ENCODE data around the gene SNAPC3.

The SNAPC3 gene

GRCh38 chr9:15482146-15482545, 59.5 kb downstream of the SNAPC3 start:
- H3K9me3 ChIP-seq (ENCODE audit: control extremely low read depth in 1 of 5, control insufficient read depth in 4 of 5, insufficient read depth in 2 of 5, low read depth in 1 of 5, low read length in 4 of 5), result no peaks in the 10 kb centered on the region
- POLR2A ChIA-PET, result interaction anchor here (0.6 kb wide), 1 partner anchor 21 kb away, joined by 3 read pairs; no protein-coding TSS in a partner anchor
- no peak overlapping the region for H3K4me3 ChIP-seq (ENCODE audit: control insufficient read depth in 1 of 7, extremely low read depth in 1 of 7, insufficient read depth in 4 of 7, low read depth in 2 of 7, low read length in 6 of 7)
- H3K27me3 ChIP-seq (replicated peaks in 2 of 5; ENCODE audit: control insufficient read depth in 4 of 5, insufficient read depth in 5 of 5, low read length in 4 of 5), result no peaks in the 10 kb centered on the region
- peaks cover 11 to 58% (median 40%) of the 10 kb centered on the region in 4 experiments for H3K36me3 ChIP-seq (ENCODE audit: control insufficient read depth in 4 of 4, insufficient read depth in 4 of 4, low read length in 3 of 4)
- peak overlapping the region in 1 of 2 experiments; percentile 8 for H3K27ac ChIP-seq (ENCODE audit: insufficient read depth in 1 of 2, low read depth in 1 of 2, low read length in 2 of 2, poor library complexity in 1 of 2, severe bottlenecking in 2 of 2)
- CTCF ChIA-PET, result interaction anchor here (1.1 to 1.8 kb wide), 3 partner anchors 12 to 24 kb away, joined by 3 to 5 read pairs (median 4); no protein-coding TSS in a partner anchor
- no peak for DNase-seq
- H3K4me1 ChIP-seq (ENCODE audit: control extremely low read depth in 1 of 4, control insufficient read depth in 4 of 4, insufficient read depth in 4 of 4, low read length in 3 of 4), result no peaks in the 10 kb centered on the region
- no CpG with 5 or more reads among the region's 1 CpG for WGBS (ENCODE audit: insufficient coverage)

- Histone ChIP-seq H3K4me3 (ENCODE audit: control insufficient read depth in 1 of 7, extremely low read depth in 1 of 7, insufficient read depth in 4 of 7, low read depth in 2 of 7, low read length in 6 of 7) (no peak overlapping the region), H3K9me3 (ENCODE audit: control extremely low read depth in 1 of 5, control insufficient read depth in 4 of 5, insufficient read depth in 2 of 5, low read depth in 1 of 5, low read length in 4 of 5) (no peaks in the 10 kb centered on the region), H3K36me3 (ENCODE audit: control insufficient read depth in 4 of 4, insufficient read depth in 4 of 4, low read length in 3 of 4) (peaks cover 16 to 62% (median 42%) of the 10 kb centered on the region in 4 experiments), H3K27me3 (replicated peaks in 2 of 5; ENCODE audit: control insufficient read depth in 4 of 5, insufficient read depth in 5 of 5, low read length in 4 of 5) (no peaks in the 10 kb centered on the region), H3K27ac (ENCODE audit: insufficient read depth in 1 of 2, low read depth in 1 of 2, low read length in 2 of 2, poor library complexity in 1 of 2, severe bottlenecking in 2 of 2) (no peak overlapping the region), H3K4me1 (ENCODE audit: control extremely low read depth in 1 of 4, control insufficient read depth in 4 of 4, insufficient read depth in 4 of 4, low read length in 3 of 4) (no peaks in the 10 kb centered on the region)
- 80% methylated on average over 1 of the region's 6 CpGs for WGBS (ENCODE audit: insufficient coverage)
- no peak for DNase-seq
- CTCF ChIA-PET, result interaction anchor here (1.2 to 2.5 kb wide), 3 partner anchors 11 to 15 kb away, joined by 4 to 12 read pairs (median 5); no protein-coding TSS in a partner anchor
- POLR2A ChIA-PET, result interaction anchor here (0.6 kb wide), 1 partner anchor 16 kb away, joined by 4 read pairs; no protein-coding TSS in a partner anchor
Observed at GRCh38 chr9:15484802-15485201, 62.1 kb downstream of the SNAPC3 start.

- WGBS (ENCODE audit: insufficient coverage), result 50% methylated on average over 1 of the region's 2 CpGs
Observed at GRCh38 chr9:15485836-15486666, 63.4 kb downstream of the SNAPC3 start.

GRCh38 chr9:15491950-15492349, 69.3 kb downstream of the SNAPC3 start:
- DNase-seq, result no peak
- Histone ChIP-seq H3K4me3 (ENCODE audit: control insufficient read depth in 1 of 7, extremely low read depth in 1 of 7, insufficient read depth in 4 of 7, low read depth in 2 of 7, low read length in 6 of 7) (no peak overlapping the region), H3K4me1 (ENCODE audit: control extremely low read depth in 1 of 4, control insufficient read depth in 4 of 4, insufficient read depth in 4 of 4, low read length in 3 of 4) (no peaks in the 10 kb centered on the region), H3K9me3 (ENCODE audit: control extremely low read depth in 1 of 5, control insufficient read depth in 4 of 5, insufficient read depth in 2 of 5, low read depth in 1 of 5, low read length in 4 of 5) (peaks cover 0 to 12% (median 0%) of the 10 kb centered on the region in 5 experiments), H3K27ac (ENCODE audit: insufficient read depth in 1 of 2, low read depth in 1 of 2, low read length in 2 of 2, poor library complexity in 1 of 2, severe bottlenecking in 2 of 2) (no peak overlapping the region), H3K36me3 (ENCODE audit: control insufficient read depth in 4 of 4, insufficient read depth in 4 of 4, low read length in 3 of 4) (peaks cover 11 to 46% (median 34%) of the 10 kb centered on the region in 4 experiments), H3K27me3 (replicated peaks in 2 of 5; ENCODE audit: control insufficient read depth in 4 of 5, insufficient read depth in 5 of 5, low read length in 4 of 5) (no peaks in the 10 kb centered on the region)
- ChIA-PET CTCF (interaction anchor here (1.0 kb wide), 1 partner anchor 9 kb away, joined by 3 read pairs; no protein-coding TSS in a partner anchor), POLR2A (no interaction called here)
- no CpG with 5 or more reads among the region's 1 CpG for WGBS (ENCODE audit: insufficient coverage)

More at GRCh38 chr9:15485836-15486666, 63.4 kb downstream of the SNAPC3 start:
- CTCF ChIA-PET, result no interaction called here
- Histone ChIP-seq H3K9me3 (ENCODE audit: control extremely low read depth in 1 of 5, control insufficient read depth in 4 of 5, insufficient read depth in 2 of 5, low read depth in 1 of 5, low read length in 4 of 5) (no peaks in the 10 kb centered on the region), H3K4me1 (ENCODE audit: control extremely low read depth in 1 of 4, control insufficient read depth in 4 of 4, insufficient read depth in 4 of 4, low read length in 3 of 4) (no peaks in the 10 kb centered on the region), H3K36me3 (ENCODE audit: control insufficient read depth in 4 of 4, insufficient read depth in 4 of 4, low read length in 3 of 4) (peaks cover 14 to 56% (median 35%) of the 10 kb centered on the region in 4 experiments), H3K27me3 (replicated peaks in 2 of 5; ENCODE audit: control insufficient read depth in 4 of 5, insufficient read depth in 5 of 5, low read length in 4 of 5) (no peaks in the 10 kb centered on the region), H3K4me3 (ENCODE audit: control insufficient read depth in 1 of 7, extremely low read depth in 1 of 7, insufficient read depth in 4 of 7, low read depth in 2 of 7, low read length in 6 of 7) (no peak overlapping the region), H3K27ac (ENCODE audit: insufficient read depth in 1 of 2, low read depth in 1 of 2, low read length in 2 of 2, poor library complexity in 1 of 2, severe bottlenecking in 2 of 2) (peak overlapping the region in 1 of 2 experiments; percentile 27)
- POLR2A ChIA-PET, result no interaction called here
- DNase-seq, result peak; percentile 29 to 64 (median 60)

GRCh38 chr9:15492485-15493150, 69.9 kb downstream of the SNAPC3 start:
- no peak overlapping the region for H3K4me3 ChIP-seq (ENCODE audit: control insufficient read depth in 1 of 7, extremely low read depth in 1 of 7, insufficient read depth in 4 of 7, low read depth in 2 of 7, low read length in 6 of 7)
- DNase-seq, result peak in 1 of 3 donors; percentile 28
- H3K9me3 ChIP-seq (ENCODE audit: control extremely low read depth in 1 of 5, control insufficient read depth in 4 of 5, insufficient read depth in 2 of 5, low read depth in 1 of 5, low read length in 4 of 5), result peaks cover 0 to 12% (median 0%) of the 10 kb centered on the region in 5 experiments
- ChIA-PET POLR2A (no interaction called here), CTCF (interaction anchor here (1.0 kb wide), 1 partner anchor 8 kb away, joined by 3 read pairs; no protein-coding TSS in a partner anchor)
- 89% methylated on average over 12 of the region's 13 CpGs for WGBS (ENCODE audit: insufficient coverage)
- H3K36me3 ChIP-seq (ENCODE audit: control insufficient read depth in 4 of 4, insufficient read depth in 4 of 4, low read length in 3 of 4), result peaks cover 11 to 48% (median 33%) of the 10 kb centered on the region in 4 experiments
- no peaks in the 10 kb centered on the region for H3K27me3 ChIP-seq (replicated peaks in 2 of 5; ENCODE audit: control insufficient read depth in 4 of 5, insufficient read depth in 5 of 5, low read length in 4 of 5)
- no peaks in the 10 kb centered on the region for H3K4me1 ChIP-seq (ENCODE audit: control extremely low read depth in 1 of 4, control insufficient read depth in 4 of 4, insufficient read depth in 4 of 4, low read length in 3 of 4)
- H3K27ac ChIP-seq (ENCODE audit: insufficient read depth in 1 of 2, low read depth in 1 of 2, low read length in 2 of 2, poor library complexity in 1 of 2, severe bottlenecking in 2 of 2), result no peak overlapping the region

GRCh38 chr9:15498246-15498995, 75.7 kb downstream of the SNAPC3 start:
- ChIA-PET POLR2A (no interaction called here), CTCF (interaction anchor here (1.1 to 1.9 kb wide), 4 partner anchors 8 to 108 kb away, joined by 3 to 6 read pairs (median 4); no protein-coding TSS in a partner anchor)
- peaks cover 0 to under 1% (median 0%) of the 10 kb centered on the region in 5 experiments for H3K9me3 ChIP-seq (ENCODE audit: control extremely low read depth in 1 of 5, control insufficient read depth in 4 of 5, insufficient read depth in 2 of 5, low read depth in 1 of 5, low read length in 4 of 5)
- WGBS (ENCODE audit: insufficient coverage), result 95% methylated on average over 7 of the region's 13 CpGs
- peak overlapping the region in 1 of 2 experiments; percentile 29 for H3K27ac ChIP-seq (ENCODE audit: insufficient read depth in 1 of 2, low read depth in 1 of 2, low read length in 2 of 2, poor library complexity in 1 of 2, severe bottlenecking in 2 of 2)
- H3K36me3 ChIP-seq (ENCODE audit: control insufficient read depth in 4 of 4, insufficient read depth in 4 of 4, low read length in 3 of 4), result peaks cover 12 to 45% (median 15%) of the 10 kb centered on the region in 4 experiments
- no peak for DNase-seq
- no peaks in the 10 kb centered on the region for H3K27me3 ChIP-seq (replicated peaks in 2 of 5; ENCODE audit: control insufficient read depth in 4 of 5, insufficient read depth in 5 of 5, low read length in 4 of 5)
- no peak overlapping the region for H3K4me3 ChIP-seq (ENCODE audit: control insufficient read depth in 1 of 7, extremely low read depth in 1 of 7, insufficient read depth in 4 of 7, low read depth in 2 of 7, low read length in 6 of 7)
- H3K4me1 ChIP-seq (ENCODE audit: control extremely low read depth in 1 of 4, control insufficient read depth in 4 of 4, insufficient read depth in 4 of 4, low read length in 3 of 4), result peaks cover 0 to 18% (median 1%) of the 10 kb centered on the region in 4 experiments

Measured in common myeloid progenitor, CD34-positive (primary cell).